Coronary artery (tissue), 2 donors: ENCODE measurements around the gene LDLRAD4.

Experiments
- DNase-seq: peaks from one replicate; pipeline ENCODE4 v3.0.0-alpha.2; 2017; ENCODE audit warnings: low spot score
- H3K27ac ChIP-seq, 2 donors: fragments of 200-600 bp; sonication (generic); one replicate each; pipeline ENCODE4 v1.5.1; 2016 to 2019
- H3K4me3 ChIP-seq: fragments of 200-600 bp; sonication (generic); 2 replicates; pipeline ENCODE4 v1.5.1; 2016; ENCODE audit warnings: mild to moderate bottlenecking, moderate library complexity
- CTCF ChIP-seq: fragments of 200-600 bp; sonication (generic); IDR thresholded peaks from one replicate; pipeline ENCODE4 v1.5.1; 2019; ENCODE audit warnings: antibody characterized with exemption

Gene LDLRAD4

GRCh38 chr18:13289481-13290205 lies 71.1 kb downstream of the LDLRAD4 start:
- H3K4me3 ChIP-seq: no peak overlapping the region
- DNase-seq: no peak
- TF ChIP-seq CTCF: no peak
- peak overlapping the region in 1 of 2 donors; percentile 6 for H3K27ac ChIP-seq

- DNase-seq: no peak
Measured at GRCh38 chr18:13290856-13291271, 72.3 kb downstream of the LDLRAD4 start.

GRCh38 chr18:13291299-13291698 lies 72.7 kb downstream of the LDLRAD4 start:
- no peak for TF ChIP-seq CTCF
- DNase-seq: no peak
- Histone ChIP-seq H3K4me3 (no peak overlapping the region), H3K27ac (no peak overlapping the region)

More at GRCh38 chr18:13290856-13291271, 72.3 kb downstream of the LDLRAD4 start:
- no peak overlapping the region for H3K4me3 ChIP-seq
- no peak for TF ChIP-seq CTCF
- no peak overlapping the region for H3K27ac ChIP-seq

GRCh38 chr18:13291745-13292447 lies 73.3 kb downstream of the LDLRAD4 start:
- Histone ChIP-seq H3K4me3 (no peak overlapping the region), H3K27ac (no peak overlapping the region)
- TF ChIP-seq CTCF: no peak
- no peak for DNase-seq

GRCh38 chr18:13292736-13293135 lies 74.2 kb downstream of the LDLRAD4 start:
- Histone ChIP-seq H3K4me3 (no peak overlapping the region), H3K27ac (no peak overlapping the region)
- no peak for TF ChIP-seq CTCF
- DNase-seq: no peak

- Histone ChIP-seq H3K27ac (no peak overlapping the region), H3K4me3 (no peak overlapping the region)
- no peak for TF ChIP-seq CTCF
- DNase-seq: no peak
Measured at GRCh38 chr18:13294309-13294708, 75.7 kb downstream of the LDLRAD4 start.

- DNase-seq: no peak
- Histone ChIP-seq H3K4me3 (no peak overlapping the region), H3K27ac (no peak overlapping the region)
- TF ChIP-seq CTCF: no peak
Measured at GRCh38 chr18:13295894-13296293, 77.3 kb downstream of the LDLRAD4 start.
